Stimulated activated naive CD8-positive, alpha-beta T cell treated with anti-CD3 and anti-CD28 coated beads, Interleukin-15, Interleukin-2, amounts not matched to agents 100 U/mL and 50 U/mL, for 24 hours (primary cell): ENCODE data around the gene SAA1.

Source experiments
- ATAC-seq: fragments of 150-1000 bp; cut with Tn5 transposase; one replicate; pipeline ENCODE4 v1.10.0; 2021
- DNase-seq: peaks from one replicate; pipeline ENCODE4 v3.0.0; 2021

The SAA1 gene

GRCh38 chr11:18310800-18311340 lies 44.8 kb downstream of the SAA1 start:
- no peak for ATAC-seq
- no peak for DNase-seq

DNA sequence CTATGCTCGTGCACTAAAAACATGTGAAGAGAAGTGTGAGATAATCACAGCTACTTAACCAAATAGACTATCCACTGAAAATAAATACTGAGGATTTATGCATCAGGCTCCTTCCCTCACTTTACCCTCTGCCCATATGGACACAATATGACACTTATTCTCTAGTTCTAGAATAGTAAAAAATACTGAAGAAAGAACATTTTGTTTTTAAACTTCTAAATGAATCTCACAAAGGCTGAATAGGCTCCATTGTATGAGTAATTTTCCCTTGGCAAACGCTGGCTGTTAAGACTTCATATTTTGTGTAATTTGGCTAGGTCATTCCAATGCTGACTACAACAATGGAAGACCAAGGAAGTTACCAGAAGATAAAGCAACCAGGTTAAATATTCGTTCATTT lies 45.9 kb downstream of the SAA1 start:
- DNase-seq, result no peak
- no peak for ATAC-seq

- no peak for ATAC-seq
Measured at GRCh38 chr11:18312663-18313420, 46.8 kb downstream of the SAA1 start.

DNA sequence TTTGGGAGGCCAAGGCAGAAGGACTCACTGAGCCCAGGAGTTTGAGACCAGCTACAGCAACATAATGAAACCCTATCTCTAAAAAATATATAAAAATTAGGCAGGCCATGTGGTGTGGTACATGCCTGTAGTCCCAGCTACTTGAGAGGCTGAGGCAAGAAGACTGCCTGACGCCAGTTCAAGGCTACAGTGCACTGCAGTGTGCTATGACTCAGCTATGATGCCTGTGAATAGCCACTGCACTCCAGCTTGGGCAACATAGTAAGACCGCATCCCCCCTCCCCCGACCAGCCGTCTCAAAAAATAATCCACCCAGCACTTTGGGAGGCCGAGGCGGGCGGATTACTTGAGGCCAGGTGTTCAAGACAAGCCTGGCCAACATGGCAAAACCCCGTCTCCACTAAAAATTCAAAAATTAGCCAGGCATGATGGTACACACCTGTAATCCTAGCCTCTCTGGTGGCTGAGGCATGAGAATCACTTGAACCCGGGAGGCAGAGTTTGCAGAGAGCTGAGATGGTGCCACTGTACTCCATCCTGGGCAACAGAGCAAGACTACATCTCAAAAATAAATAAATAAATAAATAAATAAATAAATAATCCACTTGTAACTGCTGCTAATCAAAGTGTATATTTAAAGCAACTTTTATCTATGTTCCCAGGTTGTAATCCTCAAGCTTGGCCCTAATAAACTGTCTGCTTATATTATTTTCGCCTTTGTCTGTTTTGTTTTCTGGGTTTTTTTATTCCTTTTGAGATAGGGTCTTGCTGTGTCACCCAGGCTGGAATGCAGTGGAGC lies 48.1 kb downstream of the SAA1 start:
- ATAC-seq, result no peak
- DNase-seq, result no peak

More at GRCh38 chr11:18312663-18313420, 46.8 kb downstream of the SAA1 start:
- DNase-seq, result no peak

GRCh38 chr11:18314784-18315523 lies 48.9 kb downstream of the SAA1 start:
- ATAC-seq (no peak), DNase-seq (no peak)

DNA sequence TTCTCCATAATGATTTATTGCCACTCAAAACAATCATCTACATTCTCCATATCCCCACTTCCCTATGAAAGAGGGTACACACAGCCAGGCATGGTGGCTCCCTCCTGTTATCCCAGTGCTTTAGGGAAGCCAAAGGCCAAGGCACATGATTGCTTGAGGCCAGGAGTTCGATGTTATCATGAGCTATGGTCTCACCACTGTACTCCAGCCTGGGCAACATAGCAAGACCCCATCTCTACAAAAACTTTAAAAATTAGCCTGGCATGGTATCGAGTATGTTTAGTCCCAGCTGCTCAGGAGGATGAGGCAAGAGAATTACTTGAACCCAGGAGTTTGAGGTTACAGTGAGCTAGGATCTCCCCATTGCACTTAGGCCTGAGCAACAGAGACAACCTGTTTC lies 49.8 kb downstream of the SAA1 start:
- no peak for ATAC-seq
- DNase-seq, result no peak

DNA sequence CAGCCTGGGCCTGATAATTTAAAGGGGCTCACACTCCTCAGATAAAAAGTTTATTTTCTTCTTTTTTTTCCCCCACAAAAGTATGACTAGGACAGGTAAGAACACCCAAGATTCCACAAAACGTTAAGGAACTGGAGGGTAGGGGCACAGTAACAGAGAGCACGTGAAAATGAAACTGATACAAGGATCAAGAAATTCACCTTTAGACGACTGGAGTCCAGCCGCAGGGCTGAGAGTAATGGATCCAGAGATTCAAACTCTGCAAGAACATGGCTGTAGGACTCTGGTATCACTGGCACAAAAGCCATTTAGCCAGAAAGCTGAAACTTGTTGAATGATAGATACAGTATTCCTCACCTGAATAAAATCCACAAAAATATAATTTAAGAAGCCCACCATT lies 51.5 kb downstream of the SAA1 start:
- ATAC-seq (no peak), DNase-seq (no peak)
